Bronchial epithelial cell (primary cell): ENCODE data around the gene KLK12. TPM values are rescaled to one million over a fixed set of nuclear protein-coding genes. Genes with fewer than 3 reads are reported as not detected.

Experiments
- DNase-seq: peaks from one replicate; pipeline ENCODE4 v3.0.0-alpha.2; 2010; ENCODE audit warnings: low read depth
- FAIRE-seq: peaks from 2 replicates; lab custom pipeline; 2011; peaks lifted over from hg19 to GRCh38; lab: Jason Lieb, UNC
- H3K27me3 ChIP-seq: 2 replicates; pipeline ENCODE4 v1.5.1; 2011; ENCODE audit warnings: low read length; ENCODE audit not compliant: control insufficient read depth, insufficient read depth
- H3K36me3 ChIP-seq: 2 replicates; pipeline ENCODE4 v1.5.1; 2011; ENCODE audit warnings: low read length; ENCODE audit not compliant: control insufficient read depth, insufficient read depth
- H3K4me3 ChIP-seq: 2 replicates; pipeline ENCODE4 v1.5.1; 2011; ENCODE audit warnings: mild to moderate bottlenecking, low read depth, low read length, control low read depth
- CTCF ChIP-seq: IDR thresholded peaks from 2 replicates; pipeline ENCODE4 v1.5.1; 2011; ENCODE audit warnings: mild to moderate bottlenecking, moderate library complexity, low read length, control low read depth, inconsistent platforms; ENCODE audit not compliant: insufficient read depth, severe bottlenecking
- total RNA-seq: library from RNA; depleted of rRNA; stranded (reverse); fragments of >200 nt; gene quantifications from 2 replicates; pipeline ENCODE4 v1.2.1, GENCODE V29; 2014

The KLK12 gene
- total RNA-seq, 1 donor from 2014 or later = not detected

GRCh38 chr19:51003316-51003715 is 31.5 kb downstream of the KLK12 start:
- DNase-seq = no peak
- no peak for FAIRE-seq
- TF ChIP-seq CTCF = no peak

GRCh38 chr19:51002542-51003311 is 32.1 kb downstream of the KLK12 start:
- H3K4me3 ChIP-seq = no peak overlapping the region
- TF ChIP-seq CTCF = no peak
- DNase-seq = peak; percentile 35

More at GRCh38 chr19:51003316-51003715, 31.5 kb downstream of the KLK12 start:
- Histone ChIP-seq H3K27me3 (no peaks in the 10 kb centered on the region), H3K4me3 (no peak overlapping the region), H3K36me3 (no peaks in the 10 kb centered on the region)

GRCh38 chr19:51002089-51002532 is 32.7 kb downstream of the KLK12 start:
- FAIRE-seq = no peak
- H3K4me3 ChIP-seq = no peak overlapping the region
- DNase-seq = no peak
- no peaks in the 10 kb centered on the region for H3K27me3 ChIP-seq
- H3K36me3 ChIP-seq = no peaks in the 10 kb centered on the region
- no peak for TF ChIP-seq CTCF

More at GRCh38 chr19:51002542-51003311, 32.1 kb downstream of the KLK12 start:
- FAIRE-seq = no peak
- no peaks in the 10 kb centered on the region for H3K36me3 ChIP-seq
- H3K27me3 ChIP-seq = no peaks in the 10 kb centered on the region

GRCh38 chr19:51001515-51001914 is 33.3 kb downstream of the KLK12 start, which contains the start of gene KLK8:
KLK8 (minus strand) TSS chr19:51001604; CDS start chr19:51001167, 437 bp downstream.
- Histone ChIP-seq H3K27me3 (no peaks in the 10 kb centered on the region), H3K36me3 (no peaks in the 10 kb centered on the region), H3K4me3 (no peak within 1 kb of the TSS)
- no peak for DNase-seq
- TF ChIP-seq CTCF = no peak
- no peak for FAIRE-seq

- FAIRE-seq (no peak), DNase-seq (no peak)
- H3K27me3 ChIP-seq = no peaks in the 10 kb centered on the region
- no peak for TF ChIP-seq CTCF
- no peaks in the 10 kb centered on the region for H3K36me3 ChIP-seq
- no peak overlapping the region for H3K4me3 ChIP-seq
Measured at GRCh38 chr19:51000981-51001380, 33.8 kb downstream of the KLK12 start.
